Measurements from ENCODE around the gene THSD7A.
A peak's percentile ranks its signal among the peaks of the same experiment; 100 is the strongest.

The THSD7A gene

DNA sequence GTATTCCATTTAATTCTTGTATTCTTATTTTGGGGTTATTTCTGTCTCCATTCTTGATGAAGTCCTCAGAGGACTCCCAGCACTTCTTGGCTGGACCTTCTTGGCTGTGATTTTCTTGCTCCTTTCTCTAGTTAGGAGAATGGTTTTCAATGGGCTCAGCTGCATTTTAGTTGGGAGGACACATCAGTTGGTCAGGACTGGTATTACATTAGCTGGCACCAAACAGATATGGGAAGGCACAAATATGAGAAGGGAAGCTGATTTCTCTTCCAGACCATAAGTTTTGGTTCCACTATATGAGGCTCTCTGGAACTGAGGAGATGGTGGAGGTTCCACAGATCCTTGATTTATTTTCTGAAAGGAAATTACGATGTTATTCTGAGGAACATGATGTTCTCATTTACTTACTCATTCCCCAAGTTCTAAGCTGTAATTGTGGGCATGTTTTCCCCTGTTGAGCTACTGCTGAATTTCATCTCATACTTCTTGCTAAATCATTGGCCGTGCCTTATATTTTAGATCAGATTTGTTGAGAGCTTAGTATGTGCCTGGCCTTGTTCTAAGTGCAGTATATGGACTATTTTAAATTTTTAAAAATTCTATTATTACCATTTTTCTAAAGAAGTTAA, 261.0 kb downstream of the THSD7A start:
- TF ChIP-seq, protein P1, sequence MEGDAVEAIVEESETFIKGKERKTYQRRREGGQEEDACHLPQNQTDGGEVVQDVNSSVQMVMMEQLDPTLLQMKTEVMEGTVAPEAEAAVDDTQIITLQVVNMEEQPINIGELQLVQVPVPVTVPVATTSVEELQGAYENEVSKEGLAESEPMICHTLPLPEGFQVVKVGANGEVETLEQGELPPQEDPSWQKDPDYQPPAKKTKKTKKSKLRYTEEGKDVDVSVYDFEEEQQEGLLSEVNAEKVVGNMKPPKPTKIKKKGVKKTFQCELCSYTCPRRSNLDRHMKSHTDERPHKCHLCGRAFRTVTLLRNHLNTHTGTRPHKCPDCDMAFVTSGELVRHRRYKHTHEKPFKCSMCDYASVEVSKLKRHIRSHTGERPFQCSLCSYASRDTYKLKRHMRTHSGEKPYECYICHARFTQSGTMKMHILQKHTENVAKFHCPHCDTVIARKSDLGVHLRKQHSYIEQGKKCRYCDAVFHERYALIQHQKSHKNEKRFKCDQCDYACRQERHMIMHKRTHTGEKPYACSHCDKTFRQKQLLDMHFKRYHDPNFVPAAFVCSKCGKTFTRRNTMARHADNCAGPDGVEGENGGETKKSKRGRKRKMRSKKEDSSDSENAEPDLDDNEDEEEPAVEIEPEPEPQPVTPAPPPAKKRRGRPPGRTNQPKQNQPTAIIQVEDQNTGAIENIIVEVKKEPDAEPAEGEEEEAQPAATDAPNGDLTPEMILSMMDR (conservative IDR thresholded peaks at IDR 0.05), result peak; percentile 16
- TF ChIP-seq ZFX (IDR thresholded peaks at IDR 0.05), result no peak
- H3K27ac ChIP-seq, result no peak overlapping the region

DNA sequence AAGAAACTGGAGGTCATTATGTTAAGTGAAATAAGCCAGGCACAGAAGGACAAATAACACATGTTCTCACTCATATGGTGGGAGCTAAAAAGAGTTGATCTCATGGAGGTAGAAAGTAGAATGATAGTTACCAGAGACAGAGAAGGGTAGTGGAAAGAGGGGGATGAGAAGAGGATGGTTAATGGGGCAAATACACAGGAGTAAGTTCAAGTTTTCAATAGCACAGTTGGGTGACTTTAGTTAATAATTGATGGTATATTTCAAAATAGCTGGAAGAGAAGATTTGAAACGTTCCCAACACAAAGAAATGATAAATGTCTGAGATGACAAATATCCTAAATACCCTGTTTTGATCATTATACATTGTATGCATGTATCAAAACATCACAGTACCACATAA, 261.8 kb downstream of the THSD7A start:
- TF ChIP-seq, protein P1 (conservative IDR thresholded peaks at IDR 0.05), result no peak
- TF ChIP-seq ZFX (IDR thresholded peaks at IDR 0.05), result no peak
- no peak overlapping the region for H3K27ac ChIP-seq

DNA sequence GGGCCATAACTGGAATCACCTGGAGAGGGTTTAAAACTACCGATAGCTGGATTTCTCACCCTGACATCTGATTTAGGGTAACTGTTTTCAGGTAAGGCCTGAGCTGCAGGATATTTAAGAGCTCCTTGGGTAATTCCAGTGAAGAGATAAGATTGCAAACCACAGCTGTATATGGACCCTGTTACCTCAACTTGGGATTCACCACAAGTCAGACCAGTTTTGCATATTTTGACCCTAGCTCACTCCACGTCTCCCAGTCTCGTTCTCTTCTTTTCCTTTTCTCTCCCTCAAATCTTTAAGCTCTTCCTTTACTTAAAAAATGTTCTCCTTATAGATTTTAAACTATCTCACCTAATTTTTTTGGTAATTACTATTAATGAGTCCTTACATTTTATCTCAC, 264.4 kb downstream of the THSD7A start:
- no peak overlapping the region for H3K27ac ChIP-seq
- TF ChIP-seq, protein P1 (conservative IDR thresholded peaks at IDR 0.05), result no peak
- TF ChIP-seq ZFX (IDR thresholded peaks at IDR 0.05), result no peak

DNA sequence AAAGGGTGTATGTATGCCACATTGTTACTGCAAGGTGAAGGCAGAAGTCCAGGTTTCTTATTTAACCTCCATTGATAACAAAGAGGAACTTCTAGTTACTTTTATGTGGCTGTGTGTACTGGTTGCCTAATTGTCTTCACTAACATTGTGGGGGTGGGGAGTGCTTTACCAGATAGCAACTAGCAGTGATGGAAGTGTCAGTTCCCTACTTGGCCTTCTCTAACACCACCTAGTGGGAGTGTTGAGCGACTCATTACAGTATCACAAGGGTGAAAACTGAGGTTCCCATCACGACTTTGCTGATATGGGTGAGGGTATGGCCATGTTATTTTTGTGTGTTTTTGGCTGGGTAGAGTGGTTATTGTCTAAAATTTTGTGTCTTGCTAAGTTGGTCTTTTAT, 274.4 kb downstream of the THSD7A start:
- no peak for TF ChIP-seq ZFX (IDR thresholded peaks at IDR 0.05)
- TF ChIP-seq, protein P1 (conservative IDR thresholded peaks at IDR 0.05), result peak; percentile 70
- H3K27ac ChIP-seq, result no peak overlapping the region

DNA sequence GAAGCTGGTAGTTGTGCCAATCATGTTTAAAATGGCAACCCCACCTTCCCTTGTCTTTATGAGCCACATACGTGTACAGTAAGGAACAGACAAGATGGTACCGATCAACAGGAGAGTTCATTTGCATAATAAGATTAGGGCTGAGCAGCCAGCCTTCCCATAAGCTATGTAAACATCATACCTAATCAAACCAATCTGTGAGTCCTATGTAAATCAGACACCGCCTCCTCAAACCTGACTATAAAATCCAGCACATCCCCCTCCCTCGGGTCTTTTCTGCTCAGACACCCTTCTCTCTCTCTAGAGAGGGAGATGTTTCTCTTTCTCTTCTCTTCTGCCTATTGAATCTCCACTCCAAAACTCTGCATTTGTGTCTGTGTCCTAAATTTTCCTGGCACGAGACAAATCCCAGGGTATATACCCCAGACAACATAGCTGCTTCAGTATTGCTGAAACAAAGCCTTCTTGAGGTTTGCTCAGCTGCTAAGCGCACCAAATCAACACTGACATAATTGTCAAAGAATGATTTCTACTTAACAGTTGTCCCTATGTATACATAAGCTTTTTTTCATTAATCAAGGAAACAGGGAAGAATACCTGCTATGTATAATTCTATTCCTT, 279.2 kb downstream of the THSD7A start:
- no peak overlapping the region for H3K27ac ChIP-seq
- TF ChIP-seq, protein P1 (conservative IDR thresholded peaks at IDR 0.05), result no peak
- no peak for TF ChIP-seq ZFX (IDR thresholded peaks at IDR 0.05)

DNA sequence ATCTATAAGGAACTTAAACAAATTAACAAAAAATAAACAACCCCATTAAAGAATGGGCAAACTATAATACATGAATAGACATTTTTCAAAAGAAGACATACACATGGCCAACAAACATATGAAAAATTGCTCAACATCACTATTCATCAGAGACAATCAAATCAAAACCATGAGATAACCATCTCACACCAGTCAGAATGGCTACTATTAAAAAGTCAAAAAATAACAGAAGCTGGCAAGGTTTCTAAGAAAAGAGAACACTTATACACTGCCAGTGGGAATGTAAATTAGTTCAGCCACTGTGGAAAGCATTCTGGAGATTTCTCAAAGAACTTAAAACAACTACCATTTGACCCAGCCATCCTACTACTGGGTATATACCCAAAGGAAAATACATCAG, 280.5 kb downstream of the THSD7A start:
- no peak overlapping the region for H3K27ac ChIP-seq
- TF ChIP-seq, protein P1 (conservative IDR thresholded peaks at IDR 0.05), result no peak
- TF ChIP-seq ZFX (IDR thresholded peaks at IDR 0.05), result no peak

DNA sequence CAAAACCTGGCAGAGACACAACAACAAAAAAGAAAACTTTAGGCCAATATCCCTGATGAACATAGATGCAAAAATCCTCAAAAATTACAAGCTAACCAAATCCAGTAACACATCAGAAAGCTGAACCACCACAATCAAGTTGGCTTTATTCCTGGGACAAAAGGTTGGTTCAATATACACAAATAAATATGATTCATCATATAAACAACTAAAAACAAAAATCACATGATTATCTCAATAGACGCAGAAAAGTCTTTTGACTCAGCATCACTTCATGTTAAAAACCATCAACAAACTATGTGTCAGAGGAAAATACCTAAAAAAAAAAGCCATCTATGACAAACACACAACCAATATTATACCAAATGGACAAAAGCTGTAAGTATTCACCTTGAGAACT, 283.5 kb downstream of the THSD7A start:
- TF ChIP-seq, protein P1 (conservative IDR thresholded peaks at IDR 0.05), result no peak
- TF ChIP-seq ZFX (IDR thresholded peaks at IDR 0.05), result no peak
- no peak overlapping the region for H3K27ac ChIP-seq

Measured in C4-2B (cell line).